Astrocyte (in vitro differentiated cells and primary cell): ENCODE measurements around the gene VPS13C. TPM values are rescaled to one million over a fixed set of nuclear protein-coding genes. Genes with fewer than 3 reads are reported as not detected.

Source experiments
- DNase-seq: peaks from one replicate; pipeline ENCODE4 v3.0.0-alpha.2; 2010; ENCODE audit warnings: low read depth
- FAIRE-seq: peaks from 2 replicates; lab custom pipeline; 2011; peaks lifted over from hg19 to GRCh38; lab: Jason Lieb, UNC
- H2AFZ ChIP-seq: 2 replicates; pipeline ENCODE4 v1.6.0; 2012; ENCODE audit warnings: low read depth, low read length, inconsistent platforms
- H3K27ac ChIP-seq: 2 replicates; pipeline ENCODE4 v1.5.1; 2011; ENCODE audit warnings: low read depth, low read length, inconsistent platforms
- H3K27me3 ChIP-seq: 2 replicates; pipeline ENCODE4 v1.6.0; 2011; ENCODE audit warnings: low read length, inconsistent platforms; ENCODE audit not compliant: insufficient read depth
- H3K36me3 ChIP-seq: 2 replicates; pipeline ENCODE4 v1.5.1; 2011; ENCODE audit warnings: low read length, inconsistent platforms; ENCODE audit not compliant: insufficient read depth
- H3K4me1 ChIP-seq: 2 replicates; pipeline ENCODE4 v1.5.1; 2011; ENCODE audit warnings: low read length, inconsistent platforms; ENCODE audit not compliant: insufficient read depth
- H3K4me2 ChIP-seq: 2 replicates; pipeline ENCODE4 v1.6.0; 2012; ENCODE audit warnings: low read length, inconsistent platforms
- H3K4me3 ChIP-seq: 2 replicates; pipeline ENCODE4 v1.5.1; 2011; ENCODE audit warnings: low read depth, mild to moderate bottlenecking, low read length, inconsistent platforms; ENCODE audit not compliant: insufficient read depth
- H3K79me2 ChIP-seq: 2 replicates; pipeline ENCODE4 v1.6.0; 2012; ENCODE audit warnings: mild to moderate bottlenecking, low read length, inconsistent platforms; ENCODE audit not compliant: insufficient read depth
- H3K9ac ChIP-seq: 2 replicates; pipeline ENCODE4 v1.6.0; 2012; ENCODE audit warnings: mild to moderate bottlenecking, low read length, inconsistent platforms
- H3K9me3 ChIP-seq: 2 replicates; pipeline ENCODE4 v1.5.1; 2012; ENCODE audit warnings: low read depth, mild to moderate bottlenecking, low read length, inconsistent platforms; ENCODE audit not compliant: insufficient read depth
- H4K20me1 ChIP-seq: 2 replicates; pipeline ENCODE4 v1.6.0; 2012; ENCODE audit warnings: low read length, inconsistent platforms; ENCODE audit not compliant: insufficient read depth
- H3K27ac Mint-ChIP-seq: one replicate; pipeline ENCODE4 v1.8.0; 2021; ENCODE audit warnings: mild to moderate bottlenecking, mixed read lengths; ENCODE audit not compliant: unreplicated experiment
- H3K27me3 Mint-ChIP-seq: one replicate; pipeline ENCODE4 v1.8.0; 2021; ENCODE audit warnings: low read depth, mixed read lengths; ENCODE audit not compliant: unreplicated experiment
- H3K36me3 Mint-ChIP-seq: one replicate; pipeline ENCODE4 v1.8.0; 2021; ENCODE audit warnings: low read depth, mixed read lengths; ENCODE audit not compliant: unreplicated experiment
- H3K4me1 Mint-ChIP-seq: one replicate; pipeline ENCODE4 v1.8.0; 2021; ENCODE audit warnings: low read depth, mixed read lengths; ENCODE audit not compliant: unreplicated experiment
- H3K4me3 Mint-ChIP-seq: one replicate; pipeline ENCODE4 v1.8.0; 2021; ENCODE audit warnings: mild to moderate bottlenecking, moderate library complexity, mixed read lengths; ENCODE audit not compliant: unreplicated experiment
- H3K9me3 Mint-ChIP-seq: one replicate; pipeline ENCODE4 v1.8.0; 2021; ENCODE audit warnings: mild to moderate bottlenecking, mixed read lengths; ENCODE audit not compliant: unreplicated experiment
- CTCF ChIP-seq: IDR thresholded peaks from 2 replicates; pipeline ENCODE4 v1.5.1; 2011; ENCODE audit warnings: low read depth, mild to moderate bottlenecking, inconsistent platforms, low read length, moderate library complexity; ENCODE audit not compliant: insufficient read depth
- EZH2 ChIP-seq: IDR thresholded peaks from 2 replicates; pipeline ENCODE4 v1.6.1; 2012; ENCODE audit warnings: mild to moderate bottlenecking, low read length, inconsistent platforms; ENCODE audit not compliant: insufficient read depth
- total RNA-seq: library from RNA; stranded (reverse); gene quantifications from 2 replicates; pipeline ENCODE4 v1.2.1, GENCODE V29; 2021

VPS13C gene
- total RNA-seq, 1 donor from 2014 or later: 35.4 TPM

- H3K4me1 ChIP-seq: no peaks in the 10 kb centered on the region
- no peak overlapping the region for H3K27ac ChIP-seq
- H2AFZ ChIP-seq: no peak overlapping the region
- Mint-ChIP-seq H3K27ac (no peak overlapping the region), H3K4me1 (no peaks in the 10 kb centered on the region), H3K36me3 (no peaks in the 10 kb centered on the region), H3K4me3 (no peak overlapping the region), H3K27me3 (peaks cover 24% of the 10 kb centered on the region), H3K9me3 (peaks cover 1% of the 10 kb centered on the region)
- no peaks in the 10 kb centered on the region for H3K36me3 ChIP-seq
- no peaks in the 10 kb centered on the region for H4K20me1 ChIP-seq
- FAIRE-seq: no peak
- DNase-seq: no peak
- no peaks in the 10 kb centered on the region for H3K9me3 ChIP-seq
- H3K79me2 ChIP-seq: no peaks in the 10 kb centered on the region
- no peak overlapping the region for H3K4me2 ChIP-seq
- no peak overlapping the region for H3K9ac ChIP-seq
- no peak for TF ChIP-seq CTCF
- TF ChIP-seq EZH2: no peak
- peaks cover 10% of the 10 kb centered on the region for H3K27me3 ChIP-seq
- no peak overlapping the region for H3K4me3 ChIP-seq
These were observed 231.3 kb downstream of the VPS13C start for GRCh38 chr15:61828860-61829513.

DNA sequence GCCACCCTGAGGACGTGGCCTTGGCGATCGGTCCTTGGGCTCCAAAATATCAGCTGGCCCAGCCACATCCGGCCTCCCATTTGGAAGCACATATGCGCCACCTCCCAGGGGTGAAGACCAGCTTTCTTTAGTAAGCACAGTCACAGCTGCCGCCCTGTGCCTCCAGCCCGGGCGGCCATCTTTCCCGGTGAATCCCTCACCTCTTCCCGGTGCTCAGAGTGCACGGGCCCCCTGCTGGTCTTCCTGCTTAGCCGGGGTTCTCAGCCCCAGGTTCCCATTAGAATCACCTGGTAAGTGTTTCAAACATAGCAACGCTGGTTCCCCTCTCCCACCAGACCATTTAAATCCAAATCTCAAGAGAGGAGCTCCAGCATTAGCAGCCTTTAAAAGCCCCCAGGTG lies 232.2 kb downstream of the VPS13C start:
- Histone ChIP-seq H3K4me1 (no peaks in the 10 kb centered on the region), H3K9ac (no peak overlapping the region), H3K27me3 (peaks cover 10% of the 10 kb centered on the region), H2AFZ (no peak overlapping the region), H3K79me2 (no peaks in the 10 kb centered on the region), H3K4me3 (no peak overlapping the region), H3K4me2 (no peak overlapping the region), H3K36me3 (no peaks in the 10 kb centered on the region), H3K9me3 (no peaks in the 10 kb centered on the region), H3K27ac (no peak overlapping the region), H4K20me1 (no peaks in the 10 kb centered on the region)
- DNase-seq: no peak
- H3K27ac Mint-ChIP-seq: no peak overlapping the region
- TF ChIP-seq EZH2 (no peak), CTCF (no peak)
- H3K4me3 Mint-ChIP-seq: no peak overlapping the region
- peaks cover 3% of the 10 kb centered on the region for H3K36me3 Mint-ChIP-seq
- H3K4me1 Mint-ChIP-seq: no peaks in the 10 kb centered on the region
- peaks cover 23% of the 10 kb centered on the region for H3K27me3 Mint-ChIP-seq
- peaks cover 6% of the 10 kb centered on the region for H3K9me3 Mint-ChIP-seq
- FAIRE-seq: no peak

DNA sequence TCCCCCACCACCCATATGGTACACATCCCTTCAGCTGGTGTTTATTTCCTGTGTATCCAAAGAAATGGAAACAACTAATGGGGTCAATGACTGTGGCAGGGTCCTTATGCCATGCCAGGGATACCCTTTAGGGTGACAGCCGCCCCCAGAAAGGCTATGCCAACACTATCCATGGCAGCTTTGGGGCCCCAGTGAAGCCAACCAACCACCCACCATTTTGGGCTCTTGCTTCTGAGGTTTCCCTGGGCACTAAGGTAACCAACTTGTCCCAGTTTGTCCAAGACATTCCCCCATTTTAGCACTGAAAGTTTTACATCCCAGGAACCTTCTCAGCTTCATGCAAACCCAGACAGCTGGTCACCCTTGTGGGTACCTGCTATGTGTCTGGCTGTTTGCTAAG lies 233.1 kb downstream of the VPS13C start:
- no peaks in the 10 kb centered on the region for H3K79me2 ChIP-seq
- H3K4me3 ChIP-seq: no peak overlapping the region
- no peak overlapping the region for H2AFZ ChIP-seq
- Mint-ChIP-seq H3K27me3 (peaks cover 15% of the 10 kb centered on the region), H3K9me3 (peaks cover 8% of the 10 kb centered on the region), H3K27ac (no peak overlapping the region), H3K36me3 (peaks cover 3% of the 10 kb centered on the region), H3K4me3 (no peak overlapping the region), H3K4me1 (no peaks in the 10 kb centered on the region)
- no peak overlapping the region for H3K27ac ChIP-seq
- DNase-seq: no peak
- H3K4me2 ChIP-seq: no peak overlapping the region
- H4K20me1 ChIP-seq: no peaks in the 10 kb centered on the region
- H3K9me3 ChIP-seq: no peaks in the 10 kb centered on the region
- H3K4me1 ChIP-seq: no peaks in the 10 kb centered on the region
- TF ChIP-seq EZH2: no peak
- no peaks in the 10 kb centered on the region for H3K36me3 ChIP-seq
- H3K27me3 ChIP-seq: peaks cover 6% of the 10 kb centered on the region
- no peak overlapping the region for H3K9ac ChIP-seq
- FAIRE-seq: no peak
